Activated T-helper 17 cell treated with anti-CD3 and anti-CD28 coated beads, Interleukin-2, amount 50 U/mL, for 72 hours (primary cell): ENCODE data around the gene C2CD2. TPM values are rescaled to one million over a fixed set of nuclear protein-coding genes. Genes with fewer than 3 reads are reported as not detected.
"Not testable (repeated sequence)": the region's sequence is repeated elsewhere in the genome, so short reads cannot be mapped to it uniquely, and the experiment has no call there.

Experiments
- ATAC-seq: fragments of 150-1000 bp; cut with Tn5 transposase; replicated peaks from 2 replicates; pipeline ENCODE4 v1.10.0; 2021; ENCODE audit warnings: mild to moderate bottlenecking, moderate library complexity
- H3K27ac Mint-ChIP-seq: one replicate; pipeline ENCODE4 v1.8.0; 2022; ENCODE audit warnings: mixed read lengths
- H3K27me3 Mint-ChIP-seq: one replicate; pipeline ENCODE4 v1.8.0; 2022; ENCODE audit warnings: mixed read lengths
- H3K36me3 Mint-ChIP-seq: one replicate; pipeline ENCODE4 v1.8.0; 2022; ENCODE audit warnings: low read depth, mild to moderate bottlenecking, mixed read lengths
- H3K4me1 Mint-ChIP-seq: one replicate; pipeline ENCODE4 v1.8.0; 2022; ENCODE audit warnings: mixed read lengths
- H3K4me3 Mint-ChIP-seq: one replicate; pipeline ENCODE4 v1.8.0; 2022; ENCODE audit warnings: mild to moderate bottlenecking, mixed read lengths
- H3K9me3 Mint-ChIP-seq: one replicate; pipeline ENCODE4 v1.8.0; 2022; ENCODE audit warnings: mixed read lengths
- total RNA-seq, 2 donors: library from RNA; stranded (reverse); gene quantifications; one replicate each; pipeline ENCODE4 v1.2.3, GENCODE V29; 2022

C2CD2 gene
- total RNA-seq, 2 donors from 2014 or later, result 4.6 to 8.2 TPM

DNA sequence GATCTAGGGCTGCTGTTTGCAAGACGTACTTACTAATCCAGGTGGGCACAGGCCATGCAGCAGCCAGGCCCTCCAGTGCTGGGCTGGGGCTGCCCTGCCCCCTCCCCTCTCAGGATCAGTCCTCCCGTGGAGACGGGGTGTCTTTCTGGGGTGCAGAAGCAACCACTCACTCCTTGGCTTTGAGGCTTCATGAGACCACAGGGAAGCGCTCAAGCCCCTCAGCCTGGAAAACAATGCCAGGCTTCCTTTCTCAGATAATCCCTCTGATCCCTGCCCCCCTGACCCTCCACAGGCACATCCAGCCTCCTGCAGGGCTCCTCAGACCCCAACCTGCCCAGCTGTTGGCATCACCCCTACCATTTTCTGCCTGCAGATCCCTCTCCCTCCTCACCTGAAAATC is 13.9 kb upstream of the C2CD2 start:
- no peak for ATAC-seq
- peaks cover 9% of the 10 kb centered on the region for H3K27me3 Mint-ChIP-seq

DNA sequence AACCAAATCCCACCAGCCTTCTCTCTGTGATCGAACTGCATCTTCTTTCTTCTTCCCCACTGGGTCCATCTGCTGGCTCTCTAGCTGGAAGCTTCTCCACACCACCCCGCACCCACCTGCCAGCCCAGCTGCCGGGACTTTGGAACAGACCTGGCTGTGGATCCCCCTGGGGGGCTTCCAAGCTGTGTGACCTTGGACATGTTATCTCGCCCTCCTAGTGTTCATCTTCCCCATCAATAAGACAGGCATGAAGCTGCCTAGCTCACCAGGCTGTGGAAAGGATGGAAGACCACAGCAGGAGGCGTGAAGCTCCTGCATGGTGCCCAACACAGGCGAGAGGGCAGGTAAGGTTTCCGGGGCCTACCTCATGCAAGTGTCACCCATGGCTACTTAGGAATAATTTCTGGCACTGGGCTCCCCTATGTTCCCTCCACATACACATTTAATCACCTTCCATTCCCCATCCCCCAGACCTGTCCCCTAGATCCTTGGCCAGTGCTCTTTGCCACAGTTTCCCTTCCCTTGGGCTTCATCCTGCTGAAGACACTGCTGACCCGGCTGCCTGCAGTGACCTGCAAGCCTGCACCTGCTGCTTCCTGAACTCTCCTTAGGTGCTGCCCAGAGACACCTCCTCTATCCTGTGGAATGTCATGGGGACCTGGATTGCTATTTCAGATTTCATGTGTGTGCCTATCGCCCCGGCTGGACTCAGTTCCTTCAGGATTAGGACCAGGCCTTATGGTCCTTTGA is 13.2 kb upstream of the C2CD2 start:
- ATAC-seq, result no peak
- no peaks in the 10 kb centered on the region for H3K4me1 Mint-ChIP-seq
- peak overlapping the region; percentile 63 for H3K27ac Mint-ChIP-seq
- no peaks in the 10 kb centered on the region for H3K9me3 Mint-ChIP-seq
- H3K27me3 Mint-ChIP-seq, result peaks cover 9% of the 10 kb centered on the region
- H3K36me3 Mint-ChIP-seq, result no peaks in the 10 kb centered on the region
- H3K4me3 Mint-ChIP-seq, result no peak overlapping the region

More for the DNA sequence above, 13.9 kb upstream of the C2CD2 start:
- H3K4me1 Mint-ChIP-seq, result no peaks in the 10 kb centered on the region
- no peaks in the 10 kb centered on the region for H3K9me3 Mint-ChIP-seq
- no peak overlapping the region for H3K4me3 Mint-ChIP-seq
- H3K36me3 Mint-ChIP-seq, result no peaks in the 10 kb centered on the region
- no peak overlapping the region for H3K27ac Mint-ChIP-seq

DNA sequence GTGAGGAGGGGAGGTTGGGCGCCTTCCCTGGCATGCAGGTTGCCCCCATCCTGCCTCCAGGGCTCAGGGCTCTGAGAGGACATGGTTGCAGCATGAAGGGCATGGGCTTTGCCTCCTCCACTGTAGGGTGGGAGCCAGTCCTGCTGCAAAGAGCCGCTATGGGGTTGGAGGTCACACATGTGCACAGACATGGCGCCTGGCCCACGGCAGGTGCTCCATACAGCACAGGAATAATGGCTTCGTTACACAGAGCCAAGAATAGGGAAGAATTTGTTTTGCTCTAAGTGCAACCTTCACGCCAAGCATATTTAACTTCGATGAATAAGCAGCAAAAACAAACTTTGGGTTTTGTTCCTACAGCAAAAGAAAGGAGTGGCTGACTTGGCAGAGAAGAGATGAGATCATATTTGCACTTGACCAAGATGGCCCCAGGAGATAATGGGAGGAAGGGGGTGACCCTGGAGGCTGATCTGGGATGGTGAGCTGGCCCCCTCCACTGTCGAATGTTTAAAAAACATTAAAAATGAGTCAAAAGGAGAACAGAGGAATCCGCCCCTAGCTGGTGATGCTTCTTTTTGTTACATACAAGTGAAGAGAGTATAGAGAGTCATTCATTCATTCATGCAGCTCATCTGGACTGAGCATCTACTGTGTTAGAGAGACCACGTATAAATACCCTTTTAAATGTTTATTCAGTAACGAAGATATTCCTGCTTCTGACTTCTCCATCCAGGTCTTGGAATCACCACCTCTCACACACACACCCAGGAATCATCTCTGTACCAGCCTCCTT is 12.4 kb upstream of the C2CD2 start:
- Mint-ChIP-seq H3K27me3 (peaks cover 12% of the 10 kb centered on the region), H3K4me1 (no peaks in the 10 kb centered on the region), H3K9me3 (no peaks in the 10 kb centered on the region), H3K4me3 (no peak overlapping the region), H3K36me3 (no peaks in the 10 kb centered on the region), H3K27ac (peak overlapping the region; percentile 63)
- ATAC-seq, result no peak

DNA sequence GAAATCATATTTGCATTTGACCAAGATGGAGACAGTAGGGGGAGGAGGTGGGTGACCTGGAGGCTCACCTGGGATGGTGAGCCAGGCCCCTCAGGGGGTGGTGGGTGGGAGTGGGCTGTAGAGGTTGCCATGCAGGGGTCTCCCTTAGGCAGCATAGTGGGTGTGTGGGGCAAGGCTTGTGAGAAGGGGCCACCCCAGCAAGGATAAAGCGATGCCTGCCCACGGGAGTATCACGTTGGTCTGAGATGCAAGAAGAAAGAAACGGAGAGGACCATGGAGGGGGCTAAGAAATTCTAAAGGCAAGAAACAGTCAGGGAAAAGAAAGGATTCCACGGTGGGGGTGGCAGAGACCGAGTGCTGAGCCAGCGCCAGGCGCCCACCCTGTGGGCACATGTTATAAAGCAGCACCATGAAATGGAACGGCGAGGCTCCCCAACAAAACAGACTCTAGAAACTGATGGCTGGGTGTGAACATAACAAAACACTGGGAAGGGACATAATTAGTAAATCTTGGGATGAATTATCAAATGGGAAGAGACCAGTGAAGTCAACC is 11.7 kb upstream of the C2CD2 start:
- Mint-ChIP-seq H3K4me1 (no peaks in the 10 kb centered on the region), H3K27ac (no peak overlapping the region), H3K36me3 (no peaks in the 10 kb centered on the region), H3K4me3 (no peak overlapping the region), H3K27me3 (peaks cover 15% of the 10 kb centered on the region), H3K9me3 (no peaks in the 10 kb centered on the region)
- no peak for ATAC-seq

DNA sequence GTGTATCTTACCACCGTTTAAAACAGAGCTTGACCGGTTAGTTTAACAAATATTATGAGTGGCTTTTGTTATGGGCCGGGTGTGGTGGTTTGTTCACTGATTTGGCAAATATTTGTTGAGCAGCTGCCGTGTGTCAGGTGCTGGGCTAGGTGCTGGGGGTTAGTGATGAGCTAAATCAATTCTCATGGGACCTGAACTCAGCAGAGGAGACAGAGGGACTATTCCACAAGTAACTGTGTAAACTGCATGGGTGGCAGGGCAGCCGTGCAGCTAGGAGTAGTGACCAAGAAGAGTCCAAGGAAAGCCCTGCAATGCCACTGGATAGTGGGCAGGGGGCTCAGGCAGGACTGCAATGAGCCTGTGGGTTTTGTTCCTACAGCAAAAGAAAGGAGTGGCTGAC is 11.2 kb upstream of the C2CD2 start:
- H3K4me1 Mint-ChIP-seq, result no peaks in the 10 kb centered on the region
- H3K27me3 Mint-ChIP-seq, result peaks cover 19% of the 10 kb centered on the region
- H3K9me3 Mint-ChIP-seq, result no peaks in the 10 kb centered on the region
- no peak overlapping the region for H3K27ac Mint-ChIP-seq
- ATAC-seq, result no peak
- no peak overlapping the region for H3K4me3 Mint-ChIP-seq
- no peaks in the 10 kb centered on the region for H3K36me3 Mint-ChIP-seq

DNA sequence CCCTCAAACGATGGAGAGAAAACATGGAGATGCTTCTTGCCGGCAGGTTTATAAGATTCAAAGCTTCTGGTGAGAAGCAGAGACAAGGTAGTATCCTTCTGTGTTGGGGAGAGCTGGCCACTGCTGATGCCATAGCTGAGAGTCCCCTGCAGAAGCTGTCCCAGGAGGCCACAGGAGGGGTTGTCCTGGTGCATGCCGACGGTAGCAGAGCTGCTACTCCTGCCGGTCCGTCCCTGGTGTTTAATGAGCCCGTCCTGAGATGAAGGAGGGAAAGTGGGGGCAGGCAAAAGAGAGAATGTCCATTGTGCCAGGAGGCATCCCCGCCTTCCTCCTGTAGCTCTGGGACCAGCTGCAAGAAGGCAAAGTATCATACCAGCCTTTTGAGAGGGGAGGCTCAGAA is 10.4 kb upstream of the C2CD2 start:
- Mint-ChIP-seq H3K27ac (no peak overlapping the region), H3K9me3 (no peaks in the 10 kb centered on the region), H3K27me3 (peaks cover 19% of the 10 kb centered on the region), H3K36me3 (no peaks in the 10 kb centered on the region), H3K4me1 (no peaks in the 10 kb centered on the region), H3K4me3 (no peak overlapping the region)
- ATAC-seq, result no peak

DNA sequence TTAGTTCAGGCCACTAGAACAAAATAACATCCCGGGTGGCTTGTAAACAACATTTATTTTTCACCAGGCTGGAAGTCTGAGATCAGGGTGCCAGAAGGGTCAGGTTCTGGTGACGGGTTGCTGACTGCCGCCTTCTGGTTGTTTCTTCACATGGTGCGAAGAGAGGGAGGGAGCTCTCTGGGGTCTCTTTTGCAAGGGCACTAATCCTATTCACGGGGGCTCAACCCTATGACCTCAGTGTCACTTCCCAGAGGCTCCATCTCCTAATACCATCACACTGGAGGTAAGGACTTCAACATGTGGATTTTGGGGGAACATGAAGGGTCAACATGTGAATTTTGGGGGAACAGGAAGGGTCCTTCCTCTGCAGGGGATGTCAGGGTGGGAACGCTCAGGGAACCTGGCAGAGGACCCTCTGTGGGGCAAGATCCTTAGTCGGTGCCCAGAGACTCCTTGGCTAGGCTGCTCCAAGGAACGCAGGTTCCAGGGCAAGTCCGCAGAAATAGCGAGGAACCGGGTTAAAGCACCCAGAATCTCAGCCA is 8.7 kb upstream of the C2CD2 start:
- no peaks in the 10 kb centered on the region for H3K36me3 Mint-ChIP-seq
- H3K9me3 Mint-ChIP-seq, result no peaks in the 10 kb centered on the region
- H3K4me3 Mint-ChIP-seq, result no peak overlapping the region
- no peaks in the 10 kb centered on the region for H3K4me1 Mint-ChIP-seq
- H3K27ac Mint-ChIP-seq, result no peak overlapping the region
- ATAC-seq, result no peak
- H3K27me3 Mint-ChIP-seq, result peaks cover 19% of the 10 kb centered on the region

DNA sequence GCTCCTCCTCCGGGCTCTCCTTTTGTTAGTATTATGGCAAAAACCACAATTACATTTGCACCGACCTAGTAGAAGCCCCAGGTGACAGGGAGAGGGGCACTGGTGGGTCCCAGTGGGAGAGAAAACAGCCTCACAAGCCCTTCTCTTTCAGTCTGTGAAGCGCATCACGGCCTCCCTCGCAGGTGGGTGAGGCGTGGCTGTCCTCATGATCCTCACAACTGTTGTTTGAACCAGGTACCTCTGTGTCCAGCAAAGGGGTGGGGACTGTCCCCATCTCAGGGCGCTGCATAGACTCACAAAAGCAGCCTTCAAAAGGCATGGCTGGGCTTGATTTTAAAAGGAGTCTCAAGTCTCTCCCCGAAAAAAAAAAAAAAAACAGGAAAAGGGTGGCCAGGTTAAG is 7.9 kb upstream of the C2CD2 start:
- ATAC-seq, result no peak
- Mint-ChIP-seq H3K4me3 (no peak overlapping the region), H3K4me1 (peaks cover 4% of the 10 kb centered on the region), H3K9me3 (no peaks in the 10 kb centered on the region), H3K27ac (no peak overlapping the region), H3K36me3 (no peaks in the 10 kb centered on the region), H3K27me3 (peaks cover 19% of the 10 kb centered on the region)

DNA sequence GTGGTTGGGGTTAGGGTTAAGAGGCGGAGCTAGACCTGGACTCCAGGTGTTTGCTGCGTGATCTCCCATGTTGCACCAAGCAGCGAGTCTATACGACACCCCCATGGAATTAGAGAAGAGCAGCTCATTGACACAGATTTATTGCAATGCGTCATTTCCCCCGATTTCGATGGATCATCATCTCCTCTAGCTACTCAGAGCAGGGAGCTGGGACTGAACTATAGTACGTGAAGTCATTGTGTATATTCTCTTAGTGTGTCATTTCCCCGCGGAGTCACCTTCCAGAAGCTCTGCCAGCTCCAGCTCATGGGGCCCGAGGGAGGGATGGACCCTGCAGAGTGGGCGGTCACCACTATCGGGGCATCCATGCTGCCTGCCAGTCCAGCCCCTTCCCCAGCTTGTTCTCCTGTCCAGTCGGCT is 7.5 kb upstream of the C2CD2 start:
- no peak overlapping the region for H3K27ac Mint-ChIP-seq
- no peaks in the 10 kb centered on the region for H3K36me3 Mint-ChIP-seq
- H3K9me3 Mint-ChIP-seq, result no peaks in the 10 kb centered on the region
- peaks cover 19% of the 10 kb centered on the region for H3K27me3 Mint-ChIP-seq
- H3K4me3 Mint-ChIP-seq, result no peak overlapping the region
- H3K4me1 Mint-ChIP-seq, result peaks cover 4% of the 10 kb centered on the region
- ATAC-seq, result no peak

DNA sequence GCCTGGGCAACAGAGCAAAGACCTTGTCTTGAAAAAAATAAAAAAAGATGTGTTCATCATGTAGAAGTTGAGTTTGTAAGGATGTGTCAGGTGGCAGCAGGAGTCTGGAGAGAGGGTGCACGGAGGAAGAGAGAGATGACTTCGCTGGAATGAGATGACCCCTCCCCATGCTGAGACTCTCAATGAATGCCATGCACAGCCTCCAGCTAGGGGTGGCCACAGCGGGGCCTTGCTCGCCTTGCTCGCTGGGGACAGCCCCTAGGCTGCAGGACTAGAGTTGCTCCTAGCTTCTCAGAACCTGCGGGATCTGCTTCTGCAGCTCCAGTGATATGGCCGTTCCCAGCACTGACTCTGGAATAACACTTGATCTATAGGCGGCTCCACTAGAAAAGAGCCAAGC is 6.6 kb upstream of the C2CD2 start:
- Mint-ChIP-seq H3K4me1 (peaks cover 4% of the 10 kb centered on the region), H3K27me3 (peaks cover 19% of the 10 kb centered on the region), H3K27ac (no peak overlapping the region), H3K4me3 (no peak overlapping the region), H3K9me3 (no peaks in the 10 kb centered on the region), H3K36me3 (no peaks in the 10 kb centered on the region)
- ATAC-seq, result no peak

DNA sequence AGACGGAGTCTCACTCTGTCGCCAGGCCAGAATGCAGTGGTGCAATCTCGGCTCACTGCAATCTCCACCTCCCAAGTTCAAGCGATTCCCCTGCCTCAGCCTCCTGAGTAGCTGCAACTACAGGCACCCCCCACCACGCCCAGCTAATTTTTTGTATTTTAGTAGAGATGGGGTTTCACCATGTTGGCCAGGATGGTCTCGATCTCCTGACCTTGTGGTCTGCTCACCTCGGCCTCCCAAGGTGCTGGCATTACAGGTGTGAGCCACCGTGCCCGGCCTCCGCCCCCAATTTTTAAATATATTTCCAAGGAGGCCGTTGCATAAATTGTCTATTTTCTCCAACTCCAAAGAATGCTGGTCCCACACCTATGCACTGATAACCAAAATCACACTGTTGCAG is 5.9 kb upstream of the C2CD2 start:
- not testable (repeated sequence) for H3K27ac Mint-ChIP-seq, ATAC-seq, H3K9me3 Mint-ChIP-seq, H3K4me3 Mint-ChIP-seq, H3K36me3 Mint-ChIP-seq
- Mint-ChIP-seq H3K27me3 (peaks cover 18% of the 10 kb centered on the region), H3K4me1 (peaks cover 10% of the 10 kb centered on the region)

DNA sequence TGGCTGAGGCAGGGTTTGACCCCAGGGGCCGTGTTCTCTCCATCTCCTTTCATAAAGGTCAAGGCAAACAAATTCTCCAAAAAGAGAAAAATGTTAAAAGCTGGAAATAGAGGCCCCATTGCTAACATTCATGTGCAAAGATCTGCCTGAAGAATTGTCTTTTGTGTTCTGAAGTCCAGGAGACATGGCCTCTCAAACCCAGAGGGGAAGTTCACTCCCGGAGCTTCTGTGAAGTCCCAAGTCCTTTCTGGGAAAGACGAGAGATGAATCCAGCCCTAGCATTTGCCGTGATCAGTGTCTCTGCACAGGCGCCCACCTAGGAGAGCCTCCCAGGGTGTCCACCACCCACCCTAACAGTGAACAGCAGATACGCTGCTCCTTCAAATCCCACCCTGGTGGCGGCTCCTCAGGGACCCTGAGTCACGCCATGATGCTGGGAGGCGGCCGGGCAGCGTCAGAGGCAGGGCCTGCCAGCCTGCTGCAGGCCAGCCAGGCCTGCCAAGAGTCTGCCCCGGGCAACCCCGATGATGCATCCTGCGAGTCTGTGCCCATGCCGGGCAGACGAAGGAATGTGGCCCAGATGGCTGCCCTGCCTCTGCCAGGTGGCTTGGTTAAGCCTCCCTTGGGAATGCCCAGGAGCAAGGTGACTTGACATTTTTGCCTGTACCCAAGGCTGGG is 5.2 kb upstream of the C2CD2 start:
- H3K4me1 Mint-ChIP-seq, result peaks cover 13% of the 10 kb centered on the region
- no peak for ATAC-seq

DNA sequence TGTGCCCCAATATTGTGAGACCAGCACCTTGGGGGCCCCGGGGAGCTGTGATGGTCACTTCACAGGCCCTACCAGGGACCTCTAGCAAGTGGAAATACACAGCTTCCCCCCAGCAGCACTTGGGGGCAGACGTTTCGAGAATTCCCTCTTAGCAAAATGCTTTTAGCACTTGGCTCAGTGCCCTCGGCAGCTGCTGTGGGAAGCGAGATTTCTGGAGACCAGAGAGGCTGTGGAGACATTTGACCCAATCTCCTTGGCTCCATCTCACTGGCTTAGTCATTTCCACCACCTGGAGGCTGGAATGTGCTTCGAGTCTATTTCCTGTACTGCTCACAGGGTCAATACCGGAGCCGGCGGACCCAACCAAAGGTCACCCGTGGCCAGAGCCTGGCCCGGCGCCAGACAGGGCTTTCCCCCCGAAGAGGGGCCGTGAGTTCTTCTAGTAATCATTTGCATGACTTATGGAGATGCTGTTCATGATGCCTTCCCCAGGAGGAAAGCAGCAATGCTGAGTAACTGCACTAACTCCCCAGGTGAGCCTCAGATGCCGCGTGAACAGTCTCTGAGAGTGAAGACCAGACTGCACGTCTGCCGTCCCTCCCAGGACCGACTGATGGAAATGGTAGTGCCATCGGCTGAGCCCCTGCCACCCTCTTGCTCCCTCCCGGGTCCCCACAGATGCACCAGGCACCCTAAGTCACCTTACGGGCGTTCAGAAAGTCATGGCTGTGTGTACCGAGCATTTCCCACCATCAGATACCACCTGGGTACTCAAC is 4.4 kb upstream of the C2CD2 start:
- no peak for ATAC-seq
- Mint-ChIP-seq H3K4me3 (no peak overlapping the region), H3K27me3 (peaks cover 20% of the 10 kb centered on the region), H3K4me1 (peaks cover 13% of the 10 kb centered on the region), H3K27ac (no peak overlapping the region), H3K36me3 (no peaks in the 10 kb centered on the region), H3K9me3 (no peaks in the 10 kb centered on the region)

More for the DNA sequence above, 5.2 kb upstream of the C2CD2 start:
- Mint-ChIP-seq H3K27me3 (peaks cover 20% of the 10 kb centered on the region), H3K27ac (no peak overlapping the region), H3K4me3 (no peak overlapping the region), H3K36me3 (no peaks in the 10 kb centered on the region), H3K9me3 (no peaks in the 10 kb centered on the region)
